Measurements from ENCODE around the gene CALD1.

The CALD1 gene

DNA sequence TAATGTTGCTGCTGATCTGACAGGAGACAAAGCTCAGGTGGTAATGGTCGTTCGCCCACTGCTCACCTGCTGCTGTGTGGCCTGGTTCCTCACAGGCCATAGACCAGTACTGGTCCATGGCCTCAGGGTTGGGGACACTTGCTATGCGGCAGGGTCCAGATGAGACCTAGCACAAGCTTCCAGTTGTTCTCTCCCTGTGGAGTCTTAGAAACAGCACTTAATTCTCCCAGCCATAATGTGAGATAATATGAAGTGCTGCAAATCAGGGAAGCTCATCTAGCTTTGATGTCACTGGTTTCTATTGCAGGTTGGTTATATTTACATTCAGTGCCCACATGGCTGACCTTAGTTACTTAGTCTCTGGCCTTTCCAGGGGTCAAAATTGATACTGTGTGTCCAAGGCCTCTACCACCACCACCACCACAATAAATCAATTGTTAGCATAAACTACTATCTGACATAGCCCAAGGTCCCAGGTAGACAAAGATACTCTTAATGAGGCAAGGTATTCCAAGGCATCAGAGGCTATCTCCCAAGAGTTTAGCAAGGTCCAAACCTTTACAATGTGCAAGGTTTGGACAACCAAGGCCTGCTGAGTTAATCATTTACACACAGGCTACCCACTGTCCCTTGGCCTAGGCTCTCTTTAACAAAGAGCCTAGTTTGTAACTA is 217.9 kb downstream of the CALD1 start:
- DNase-seq (ENCODE audit: low read depth, low spot score), result no peak

DNA sequence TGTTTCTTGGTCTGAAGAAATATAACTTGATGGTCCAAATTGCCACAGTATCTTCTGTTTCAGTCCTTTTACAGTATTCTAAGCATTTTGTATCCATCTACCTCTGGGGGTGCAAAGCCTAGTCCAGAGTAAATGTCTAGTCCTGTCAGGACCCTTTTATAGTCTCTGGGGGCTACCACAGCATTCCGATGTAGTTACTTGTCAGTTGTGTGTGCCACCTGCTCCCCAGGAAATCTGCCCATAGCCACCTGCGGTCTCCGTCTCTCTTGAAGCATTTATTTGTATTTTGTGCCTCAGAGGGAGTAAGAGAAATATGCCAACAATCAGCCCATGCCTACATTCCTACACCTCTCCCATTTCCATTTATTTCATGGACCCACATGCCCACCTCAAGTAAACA is 219.7 kb downstream of the CALD1 start:
- DNase-seq (ENCODE audit: low read depth, low spot score), result no peak

- DNase-seq (ENCODE audit: low read depth, low spot score), result no peak
Observed at GRCh38 chr7:135001390-135002165, 222.1 kb downstream of the CALD1 start.

DNA sequence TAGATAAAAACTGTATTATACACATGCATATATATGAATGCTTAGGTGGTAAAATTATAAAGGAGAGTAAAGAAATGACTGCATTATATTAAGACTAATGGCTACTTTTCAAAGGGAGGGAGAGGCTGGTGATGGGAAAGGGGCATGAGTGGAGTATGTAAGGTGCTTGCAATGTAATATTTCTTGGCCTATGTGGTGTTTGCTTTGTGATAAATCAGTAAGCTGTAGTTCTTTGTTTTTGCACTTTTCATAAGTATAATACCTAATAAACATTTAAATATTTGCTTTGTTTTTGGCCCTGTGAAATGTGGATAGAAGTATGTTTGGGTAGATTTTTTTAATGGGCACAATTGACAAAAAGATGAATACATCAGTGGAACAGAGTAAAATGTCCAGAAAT is 232.8 kb downstream of the CALD1 start:
- DNase-seq (ENCODE audit: low read depth, low spot score), result no peak

All from activated naive CD8-positive, alpha-beta T cell treated with anti-CD3 and anti-CD28 coated beads, Interleukin-2, amount 50 U/mL, for 16 hours (primary cell).